HG03469 (cell line): ENCODE results near the gene KDM4C.
"Not testable (repeated sequence)": the region's sequence is repeated elsewhere in the genome, so short reads cannot be mapped to it uniquely, and the experiment has no call there.

Source experiments
- ATAC-seq: cut with Tn5 transposase; IDR thresholded peaks from one replicate; pipeline ENCODE4 v1.9.1; 2021; ENCODE audit warnings: mild to moderate bottlenecking, moderate library complexity, moderate number of reproducible peaks; ENCODE audit not compliant: unreplicated experiment

Gene KDM4C

DNA sequence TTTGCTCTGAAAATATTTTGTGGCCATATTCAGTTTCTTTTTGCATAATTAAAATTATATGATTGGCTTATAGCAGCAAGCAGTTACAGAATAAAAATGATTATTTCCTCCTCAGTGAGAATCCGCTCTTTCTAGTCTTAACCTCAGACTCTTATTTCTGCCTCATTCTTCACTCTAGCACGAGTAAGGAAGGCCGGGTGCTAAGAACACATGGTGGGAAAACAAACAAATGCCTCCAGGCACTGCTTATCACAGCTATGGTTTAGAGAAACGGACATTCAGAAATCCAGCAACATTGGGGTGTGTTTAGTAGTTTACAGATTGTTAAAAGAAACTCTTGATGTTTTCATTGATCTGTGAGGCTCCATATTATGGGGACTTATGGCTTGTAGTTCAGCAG lies 168.7 kb downstream of the KDM4C start:
- ATAC-seq, result no peak

DNA sequence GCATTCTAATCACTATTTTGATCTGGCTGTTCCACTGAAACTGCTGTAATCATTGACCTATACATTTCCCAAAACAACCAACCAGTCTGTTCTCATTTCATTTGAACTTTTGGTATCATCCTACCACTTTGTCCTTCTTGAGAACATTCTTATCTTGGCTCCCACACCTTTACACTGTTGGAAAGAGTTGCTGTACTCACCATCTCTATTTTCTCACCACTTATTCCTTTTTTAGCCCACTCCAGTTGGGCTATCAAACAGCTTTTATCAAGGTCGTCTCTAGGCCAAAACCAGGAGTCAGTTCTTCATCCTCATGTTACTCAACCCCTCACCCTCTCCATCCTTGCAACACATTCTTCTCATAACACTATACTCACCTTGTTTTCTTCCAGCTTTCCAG lies 170.1 kb downstream of the KDM4C start:
- ATAC-seq, result no peak

DNA sequence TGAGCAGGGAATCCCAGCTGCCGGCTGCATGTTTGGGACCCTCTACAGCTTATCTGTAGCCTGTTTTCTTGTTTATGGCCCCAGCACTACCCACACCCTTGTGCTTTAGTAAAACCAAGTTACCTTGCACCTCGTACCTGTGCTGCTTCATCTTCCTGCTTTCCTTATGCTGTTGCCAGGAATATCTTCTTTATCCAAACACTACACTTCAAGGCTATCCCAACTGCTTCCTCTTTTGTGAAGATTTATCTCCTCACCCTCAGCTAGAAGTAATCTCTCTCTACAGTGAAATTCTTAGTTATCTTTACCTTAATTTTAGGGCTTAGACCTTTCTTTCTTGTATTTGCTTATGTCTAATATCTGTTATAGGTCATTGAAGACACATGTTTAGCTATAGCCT lies 171.1 kb downstream of the KDM4C start:
- ATAC-seq, result no peak

DNA sequence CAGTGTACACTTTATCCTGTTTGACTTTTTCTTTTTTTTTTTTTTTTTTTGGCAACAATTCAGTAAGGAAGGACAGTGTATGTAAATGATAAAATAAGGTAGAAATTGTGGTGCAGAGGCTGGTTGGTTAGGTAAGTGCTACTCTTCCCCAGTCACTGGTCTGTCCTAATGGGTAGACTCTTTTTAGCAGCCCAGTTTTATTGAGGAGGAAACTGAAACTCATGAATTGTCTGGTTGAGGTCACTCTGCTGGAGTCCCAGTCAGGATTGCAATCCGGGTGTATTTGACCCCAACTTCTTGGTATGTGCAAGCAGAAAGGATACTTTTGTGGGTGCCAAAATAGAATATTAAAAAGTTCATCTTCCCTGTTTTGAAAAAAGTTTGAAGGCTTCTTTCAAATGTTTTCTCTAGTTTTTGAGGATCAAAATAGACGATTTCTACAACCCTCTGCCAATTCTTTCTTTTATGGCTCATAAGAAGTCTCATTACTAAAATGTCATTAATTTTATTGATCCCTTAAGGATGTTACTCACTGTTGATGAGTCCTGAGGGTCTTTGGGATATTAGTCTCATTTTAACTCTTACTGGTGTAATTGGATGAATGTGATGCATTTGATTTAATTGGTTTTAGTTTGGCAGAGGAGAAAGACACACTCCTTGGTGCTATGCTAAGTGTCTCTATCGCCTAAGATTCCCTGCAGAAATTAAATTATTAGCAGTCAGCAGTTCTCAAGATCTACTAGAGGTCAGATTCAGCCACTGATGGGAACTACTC lies 171.9 kb downstream of the KDM4C start:
- no peak for ATAC-seq

DNA sequence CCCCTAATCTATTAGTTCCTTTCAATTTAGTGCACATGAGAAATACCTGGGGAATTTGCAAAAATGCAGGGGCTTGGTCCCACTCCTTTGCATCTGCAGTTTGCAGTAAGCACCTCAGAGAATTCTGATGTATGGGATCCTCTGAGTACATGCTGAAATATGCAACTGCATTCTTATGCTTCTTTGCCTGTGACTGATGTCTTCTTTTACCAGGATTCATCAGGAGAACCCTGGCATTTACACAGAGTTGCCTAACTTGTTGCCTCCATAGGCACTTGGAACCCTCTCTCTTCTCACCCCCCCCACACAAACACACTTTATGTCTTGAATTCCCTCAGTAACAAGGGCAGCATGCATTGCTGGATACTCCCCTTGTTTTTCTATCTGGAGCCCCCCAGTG lies 173.1 kb downstream of the KDM4C start:
- ATAC-seq, result no peak

DNA sequence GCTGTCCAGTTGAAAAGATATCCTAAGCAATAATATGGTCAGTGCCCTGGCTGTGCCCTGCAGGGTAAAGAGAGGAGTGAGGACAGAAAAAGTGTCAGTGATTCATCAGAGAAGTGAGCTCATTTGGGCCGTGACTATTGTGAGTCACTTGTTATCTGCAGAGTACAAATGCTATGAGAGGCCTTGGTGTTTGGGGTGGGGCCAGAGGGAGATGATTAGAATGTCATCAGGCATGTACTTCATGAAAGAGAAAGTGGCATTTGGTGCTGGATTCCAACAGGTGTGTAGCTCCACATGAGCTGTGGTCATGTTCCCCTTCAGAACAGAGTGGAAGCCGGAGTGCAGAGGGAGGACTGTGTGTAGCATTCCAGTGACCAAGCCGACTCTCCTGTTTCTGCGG lies 174.1 kb downstream of the KDM4C start:
- ATAC-seq, result peak; percentile 63

DNA sequence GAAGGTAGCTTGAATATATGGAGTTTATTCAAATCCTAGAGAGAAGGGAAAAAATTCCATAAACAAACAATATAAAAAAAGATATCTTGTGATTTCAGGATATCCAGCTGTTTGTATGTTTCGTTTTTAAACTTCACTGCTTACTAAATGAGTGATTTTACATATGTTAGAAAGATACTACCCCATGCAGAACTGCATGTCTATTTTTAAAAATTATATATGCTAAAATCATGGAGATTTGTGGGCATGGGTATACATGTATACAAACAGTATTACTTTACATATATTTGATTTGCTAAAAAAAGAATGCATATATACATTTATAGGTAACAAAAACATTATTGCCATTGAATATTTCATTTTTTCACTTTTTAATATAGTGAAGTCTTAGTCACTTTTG lies 178.3 kb downstream of the KDM4C start:
- no peak for ATAC-seq

DNA sequence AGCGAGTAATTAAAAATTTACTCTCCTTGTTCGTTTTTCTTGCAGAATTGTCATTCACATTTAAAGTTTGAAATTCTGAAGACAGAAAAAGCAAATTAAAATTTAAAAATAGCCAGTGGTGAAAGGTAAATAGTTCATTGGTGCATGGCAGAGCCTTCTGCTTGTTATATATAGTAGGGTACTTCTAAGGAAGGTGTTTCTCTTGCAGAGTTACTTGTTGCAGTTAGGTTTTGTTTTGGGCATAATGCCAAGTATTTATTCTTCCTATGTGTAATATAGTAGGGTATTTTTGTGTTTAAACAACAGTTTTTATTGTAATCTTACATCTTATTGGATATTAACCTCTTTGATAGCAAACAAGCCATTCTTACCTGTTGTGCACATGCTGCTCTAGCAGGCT lies 179.4 kb downstream of the KDM4C start:
- ATAC-seq, result no peak

DNA sequence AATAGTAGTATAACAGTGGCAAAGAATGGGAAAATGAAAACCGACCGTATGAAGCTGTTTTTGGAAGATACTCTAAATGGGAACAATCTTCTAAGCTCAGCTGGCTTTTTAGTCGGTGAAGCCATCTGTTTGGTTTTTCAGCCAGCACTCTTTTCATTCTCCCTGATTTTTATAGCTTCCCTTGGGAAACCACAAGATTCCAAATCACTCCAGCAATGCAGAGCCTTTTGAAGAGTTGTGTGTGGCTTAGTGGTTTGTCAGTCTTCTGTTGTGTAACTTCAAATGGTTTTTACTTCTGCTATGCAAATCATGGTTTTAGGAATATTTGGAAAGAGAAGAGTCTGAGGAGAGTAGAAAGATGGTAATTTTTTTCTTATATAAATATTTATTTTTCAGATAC lies 180.7 kb downstream of the KDM4C start:
- ATAC-seq, result no peak

DNA sequence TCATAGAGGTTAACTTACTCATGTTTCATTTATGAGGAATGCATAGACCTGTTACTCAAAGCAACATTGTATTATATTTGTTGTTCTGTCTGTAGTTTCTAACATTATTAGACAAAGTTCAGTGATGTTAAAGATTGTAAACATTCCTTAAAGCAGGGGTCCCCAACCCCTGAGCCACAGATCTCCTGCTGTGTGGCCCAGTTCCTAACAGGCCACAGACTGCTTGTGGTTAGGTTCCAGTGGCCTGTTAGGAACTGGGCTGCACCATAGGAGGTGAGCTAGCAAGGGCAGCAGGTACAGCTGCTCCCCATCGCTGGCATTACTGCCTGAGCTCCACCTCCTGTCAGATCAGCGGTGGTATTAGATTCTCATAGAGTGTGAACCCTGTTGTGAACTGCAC lies 181.1 kb downstream of the KDM4C start:
- ATAC-seq, result no peak

DNA sequence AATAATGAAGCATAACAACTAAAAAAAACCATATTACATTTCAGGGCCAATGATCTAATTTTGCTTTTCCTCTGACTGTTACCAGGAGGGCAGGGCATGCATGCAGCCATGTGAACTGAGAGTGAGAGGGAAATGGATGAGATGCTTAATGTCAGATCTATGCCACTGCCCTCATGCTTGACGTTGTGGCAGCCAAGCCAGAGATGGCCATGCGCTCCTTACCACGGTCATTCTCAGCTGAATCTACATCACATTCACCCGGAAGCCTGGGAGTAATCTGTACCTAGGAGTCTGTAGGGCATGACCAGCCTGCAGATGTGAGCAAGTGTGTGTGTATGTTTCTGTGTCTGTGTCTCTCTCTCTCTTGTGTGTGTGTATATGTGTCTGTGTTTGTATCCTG lies 183.7 kb downstream of the KDM4C start:
- no peak for ATAC-seq

DNA sequence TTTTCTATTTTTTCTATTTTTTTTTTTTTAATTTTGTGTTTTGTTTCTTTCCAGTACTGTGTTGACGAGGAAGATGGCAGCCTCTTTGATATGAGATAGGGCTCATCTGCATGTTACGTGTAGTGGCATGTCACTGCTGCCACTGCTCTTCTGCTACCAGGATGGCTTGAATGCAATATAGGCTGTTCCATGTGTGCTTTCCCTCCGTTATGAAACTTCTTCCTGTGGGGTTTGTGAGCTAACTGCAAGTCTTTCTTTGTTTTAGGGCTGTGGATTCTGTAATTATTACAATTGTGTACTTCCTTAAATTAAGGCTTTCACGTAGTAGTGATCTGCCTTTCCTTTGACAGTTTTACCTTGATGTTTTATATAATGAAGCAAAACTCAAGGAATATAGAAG lies 184.6 kb downstream of the KDM4C start:
- no peak for ATAC-seq

DNA sequence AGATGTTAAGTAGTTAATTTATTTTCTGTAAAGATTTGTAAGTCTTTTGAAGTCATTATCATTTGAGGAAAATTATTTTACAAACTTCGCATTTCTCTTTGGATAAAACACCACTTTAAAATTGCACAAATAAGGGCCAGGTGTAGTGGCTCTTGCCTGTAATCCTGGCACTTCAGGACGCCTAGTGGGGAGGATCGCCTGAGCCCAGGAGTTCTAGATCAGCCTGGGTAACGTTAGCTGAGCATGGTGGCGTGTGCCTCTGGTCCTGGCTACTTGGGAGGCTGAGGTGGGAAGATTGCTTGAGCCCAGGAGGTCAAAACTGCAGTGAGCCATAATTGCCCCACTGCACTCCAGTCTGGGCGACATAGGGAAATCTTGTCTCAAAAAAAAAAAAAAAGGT lies 185.5 kb downstream of the KDM4C start:
- ATAC-seq, result no peak

DNA sequence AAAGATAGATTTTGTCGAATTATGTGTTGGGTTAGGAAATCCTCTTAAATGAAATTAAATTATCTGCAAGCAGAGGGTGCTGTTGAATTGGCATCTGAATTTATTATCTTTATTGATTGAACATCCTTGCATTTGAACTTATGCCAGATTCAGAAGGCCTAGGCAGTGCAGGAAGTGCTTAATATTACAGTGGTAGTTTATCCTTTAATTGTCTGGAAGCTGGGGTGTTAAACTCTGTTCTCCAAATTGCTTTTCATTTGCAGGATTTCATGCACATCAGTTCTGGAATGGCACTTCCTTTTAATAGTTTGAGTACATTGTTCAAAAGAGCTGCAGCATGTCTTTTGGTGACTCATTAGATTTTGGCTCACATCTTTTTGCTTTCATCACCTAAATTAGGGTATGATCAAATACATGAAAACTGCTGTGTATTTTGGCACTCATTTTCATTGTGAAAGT lies 186.3 kb downstream of the KDM4C start:
- ATAC-seq, result no peak

DNA sequence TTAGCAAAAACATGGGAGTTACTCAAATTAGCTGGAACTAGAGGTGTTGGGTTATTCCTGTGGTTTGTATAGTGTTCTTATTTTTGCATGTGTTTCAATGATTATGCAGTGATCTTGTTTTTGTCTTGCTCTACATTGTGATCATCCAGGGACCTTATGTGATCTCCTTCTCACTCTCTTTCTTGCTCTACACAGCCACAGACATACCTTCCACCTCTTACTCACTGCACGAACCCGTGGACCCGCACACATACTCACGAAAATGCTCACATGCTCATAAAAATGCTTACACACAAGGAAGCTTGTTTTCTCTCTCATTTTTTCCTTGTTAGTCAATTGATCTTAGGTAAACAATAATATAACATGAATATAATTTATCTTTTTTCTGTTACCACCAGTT lies 187.1 kb downstream of the KDM4C start:
- no peak for ATAC-seq

DNA sequence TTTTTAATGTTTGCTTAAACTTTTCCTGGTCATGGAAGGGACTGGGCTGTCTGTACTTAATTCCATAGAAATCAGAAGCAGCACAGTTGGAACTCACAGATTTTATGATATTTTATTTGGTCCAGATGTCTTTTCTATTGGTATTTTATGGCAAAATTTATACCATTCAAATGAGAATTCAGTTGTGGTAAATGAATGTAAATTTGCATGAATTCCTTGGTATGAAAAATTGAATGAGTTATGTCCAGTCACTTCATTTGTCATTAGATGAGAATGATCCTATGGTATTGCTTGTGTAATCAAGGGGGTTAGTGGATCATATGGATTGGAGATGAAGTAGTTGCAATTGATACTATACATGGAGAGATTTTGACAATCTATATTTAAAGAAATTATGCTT lies 188.0 kb downstream of the KDM4C start:
- ATAC-seq, result no peak

DNA sequence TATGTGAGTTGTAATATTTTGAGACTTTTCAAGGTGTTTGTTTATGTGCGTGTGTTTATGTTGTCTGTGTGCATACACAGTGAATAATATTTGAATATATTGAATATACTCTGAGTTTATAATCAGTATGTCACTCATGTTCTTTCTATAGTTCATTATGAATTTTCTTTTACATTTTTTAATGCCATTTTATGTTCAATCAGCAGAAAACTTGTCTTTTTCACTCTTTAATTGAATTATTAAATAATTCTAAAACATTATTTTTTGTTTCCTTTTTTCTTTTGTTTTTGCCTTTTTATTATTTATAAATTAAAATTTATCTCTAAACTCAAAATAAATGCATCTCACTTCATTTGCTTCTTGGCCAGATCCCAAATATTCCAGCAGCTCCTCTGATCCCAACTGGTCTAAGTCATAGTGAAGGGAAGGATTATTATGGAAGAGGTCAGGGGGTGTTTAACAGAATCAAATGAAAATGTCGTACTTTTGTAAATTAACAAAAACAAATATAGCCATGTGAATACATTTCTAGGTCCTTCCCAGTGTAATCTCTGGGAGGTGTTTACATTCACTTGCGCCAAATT lies 188.9 kb downstream of the KDM4C start:
- ATAC-seq, result no peak

DNA sequence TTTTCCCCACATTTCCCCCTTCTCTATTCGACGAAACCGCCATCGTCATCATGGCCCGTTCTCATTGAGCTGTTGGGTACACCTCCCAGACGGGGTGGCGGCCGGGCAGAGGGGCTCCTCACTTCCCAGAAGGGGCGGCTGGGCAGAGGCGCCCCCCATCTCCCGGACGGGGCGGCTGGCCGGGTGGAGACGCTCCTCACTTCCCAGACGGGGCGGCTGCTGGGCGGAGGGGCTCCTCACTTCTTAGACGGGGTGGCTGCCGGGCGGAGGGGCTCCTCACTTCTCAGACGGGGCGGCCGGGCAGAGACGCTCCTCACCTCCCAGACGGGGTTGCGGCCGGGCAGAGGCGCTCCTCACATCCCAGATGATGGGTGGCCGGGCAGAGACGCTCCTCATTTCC lies 191.1 kb downstream of the KDM4C start:
- ATAC-seq, result not testable (repeated sequence)

DNA sequence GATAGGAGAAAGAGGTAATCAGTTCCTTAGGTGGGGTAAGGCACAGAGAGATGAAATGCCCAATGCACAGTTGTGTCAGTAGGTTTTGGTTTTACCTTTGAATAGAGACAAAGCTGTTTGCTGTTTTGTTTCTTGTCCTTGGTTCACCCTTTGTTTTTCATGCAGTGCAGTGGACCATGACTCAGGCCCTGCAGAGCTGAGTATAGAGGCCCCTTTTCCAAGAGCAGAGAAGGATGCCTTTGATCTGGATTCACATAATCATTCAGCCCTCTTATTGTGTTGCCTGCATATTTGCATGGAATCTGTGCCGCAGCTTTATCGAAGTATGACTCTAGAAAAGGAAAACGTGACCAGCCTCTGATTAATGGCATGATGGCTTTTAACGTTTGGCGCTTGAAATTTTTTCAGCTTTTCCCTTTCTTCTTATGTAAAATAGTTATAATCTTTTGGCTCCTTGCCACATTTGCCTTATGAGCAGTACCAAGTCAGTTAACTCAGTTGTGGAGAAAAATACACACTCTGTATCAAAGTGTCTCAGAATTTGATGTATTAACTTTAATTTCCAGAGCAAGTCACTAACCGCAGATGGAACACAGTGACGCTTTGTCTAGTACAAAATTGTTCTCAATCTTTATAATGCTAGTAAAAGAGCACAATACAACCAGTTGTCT lies 197.6 kb downstream of the KDM4C start:
- peak; percentile 43 for ATAC-seq

DNA sequence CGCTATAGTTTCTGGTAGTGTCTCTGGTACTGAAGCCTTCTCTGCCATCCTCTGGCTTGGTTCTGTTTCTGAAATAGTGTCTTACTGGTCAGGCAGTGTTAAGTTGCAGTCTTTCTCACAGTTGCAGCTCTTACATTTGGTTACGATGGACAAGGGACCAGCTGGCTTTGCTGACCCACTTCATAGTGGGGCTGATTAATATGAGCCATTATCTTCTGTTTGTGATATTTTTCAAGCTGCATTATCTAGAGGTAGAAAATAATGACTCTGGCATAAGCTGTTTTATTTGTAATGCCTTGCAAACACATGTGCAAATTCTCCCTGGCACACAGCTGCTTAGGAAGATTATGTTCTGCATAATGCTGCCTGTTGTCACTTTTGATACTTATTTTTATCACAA lies 199.1 kb downstream of the KDM4C start:
- no peak for ATAC-seq

DNA sequence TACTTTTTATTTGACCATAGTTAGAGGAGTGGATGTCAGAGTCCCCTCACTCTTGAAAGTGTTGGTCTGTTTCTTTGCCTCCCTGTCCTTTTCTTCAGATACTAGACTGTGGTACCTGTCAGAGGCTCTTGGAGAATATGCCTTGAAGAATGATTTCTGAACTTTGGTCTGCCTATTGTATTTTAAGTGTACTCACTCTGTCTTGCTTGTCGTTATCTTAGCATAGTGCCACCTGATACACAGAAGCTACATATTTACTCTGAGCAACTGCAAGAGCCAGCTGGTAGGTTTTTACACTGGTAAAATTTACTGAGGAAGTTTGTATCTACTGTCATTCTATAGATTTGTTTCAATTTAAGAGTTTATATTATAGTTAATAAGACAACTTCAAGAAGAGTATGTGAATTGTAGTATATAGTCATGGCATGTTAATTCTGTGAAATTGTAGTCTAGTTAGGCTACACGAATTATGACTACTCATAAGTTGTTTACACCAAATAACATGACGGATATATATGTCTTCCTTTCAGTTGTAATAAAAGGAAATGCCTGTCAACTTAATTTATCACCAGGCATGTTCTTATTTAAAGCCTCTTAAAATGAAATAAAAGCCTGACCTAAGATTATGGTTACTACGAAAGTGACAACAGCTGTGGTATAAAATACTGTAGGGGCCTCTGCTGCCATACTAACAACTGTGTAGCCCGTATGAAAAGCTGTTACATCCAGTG lies 201.7 kb downstream of the KDM4C start:
- ATAC-seq, result no peak

DNA sequence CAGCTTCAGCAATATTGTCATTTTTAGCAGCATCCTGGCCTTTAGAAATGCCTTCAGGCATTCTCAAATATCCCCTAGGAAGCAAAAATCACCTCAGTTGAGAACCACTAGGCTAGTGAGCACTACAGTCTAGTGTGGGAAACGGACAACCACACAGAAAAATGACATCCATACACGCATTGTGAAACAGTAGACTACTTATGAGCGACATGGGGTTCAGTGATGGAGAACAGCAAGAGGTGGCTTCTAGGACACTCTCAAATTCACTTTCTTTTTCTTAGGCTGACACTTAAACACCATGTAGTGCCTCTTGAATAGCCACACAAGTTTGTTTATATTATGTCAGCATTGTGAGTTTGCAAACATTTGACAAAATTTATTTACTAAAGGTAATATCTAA lies 203.0 kb downstream of the KDM4C start:
- peak; percentile 78 for ATAC-seq
